ENCODE measurements around the gene RAB3IL1. TPM values are rescaled to one million over a fixed set of nuclear protein-coding genes. Genes with fewer than 3 reads are reported as not detected.

RAB3IL1 gene
- total RNA-seq, 4 donors from 2014 or later: 14.0 to 31.5 (median 14.2) TPM

DNA sequence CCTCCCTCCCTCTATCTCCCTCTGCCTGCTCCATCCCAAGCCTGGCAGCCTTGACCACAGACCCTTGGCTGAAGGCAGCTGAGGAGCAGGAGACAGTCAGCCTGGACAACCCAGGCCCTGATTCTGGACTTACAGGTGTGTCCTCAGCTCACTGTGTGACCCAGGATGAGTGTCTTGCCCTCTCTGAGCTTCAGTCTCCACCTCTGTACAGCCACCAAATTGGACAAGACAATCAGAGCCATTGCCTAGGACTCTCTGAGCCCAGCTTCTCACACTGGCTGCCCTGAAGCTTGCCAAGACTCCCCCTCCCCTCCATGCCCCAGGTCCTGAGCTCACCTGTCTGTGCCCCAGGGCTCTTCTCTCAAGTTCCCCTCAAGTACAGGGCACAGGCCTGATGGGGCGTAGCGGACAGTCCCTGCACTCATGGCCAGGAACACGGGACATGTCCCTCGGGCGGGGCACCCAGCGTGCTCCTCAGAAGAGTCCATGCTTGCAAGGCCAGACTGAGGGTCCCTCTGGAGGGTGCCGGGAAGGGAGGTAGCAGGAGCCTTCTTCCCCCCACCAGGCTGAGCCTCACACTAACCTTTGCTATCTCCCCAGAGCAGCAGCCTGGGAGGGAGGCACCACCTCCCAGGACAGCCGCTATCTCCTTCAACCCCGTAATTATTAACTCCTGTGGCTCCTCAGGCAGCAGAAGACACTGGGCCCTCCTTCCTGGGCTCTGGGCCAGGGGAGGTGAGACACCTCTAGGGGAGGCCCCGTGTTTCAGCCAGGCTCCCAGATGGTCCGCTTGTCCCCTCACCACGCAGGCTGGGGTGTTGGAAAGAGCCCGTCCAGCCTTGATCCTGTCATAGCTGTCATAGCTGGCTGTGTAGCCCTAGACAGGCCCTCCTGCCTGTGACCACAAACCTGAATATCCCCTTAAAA, 2.6 kb upstream of the RAB3IL1 start:
- H3K4me3 ChIP-seq: no peak overlapping the region
- intact Hi-C loops (cut with DNase I): no loop called here
- no peak for TF ChIP-seq CTCF (IDR thresholded peaks at IDR 0.05)
- TF ChIP-seq POLR2A (IDR thresholded peaks at IDR 0.05; ENCODE audit: low read depth): no peak
- no peak for TF ChIP-seq EP300 (IDR thresholded peaks at IDR 0.05)
- no peak for TF ChIP-seq POLR2AphosphoS5 (IDR thresholded peaks at IDR 0.05)
- peak; percentile 82 for DNase-seq (ENCODE audit: extremely low spot score)
- 67% methylated on average over 13 of the region's 13 CpGs for WGBS
- no peaks in the 10 kb centered on the region for H3K9me3 ChIP-seq
- H3K27ac ChIP-seq (replicated peaks in 1 of 4): peak overlapping the region; percentile 72 to 85 (median 76)
- no peaks in the 10 kb centered on the region for H3K36me3 ChIP-seq
- peaks cover 48 to 85% (median 78%) of the 10 kb centered on the region in 4 donors for H3K4me1 ChIP-seq
- peaks cover 0 to 20% (median 0%) of the 10 kb centered on the region in 4 donors for H3K27me3 ChIP-seq

- Histone ChIP-seq H3K9me3 (no peaks in the 10 kb centered on the region), H3K4me1 (peaks cover 48 to 87% (median 82%) of the 10 kb centered on the region in 4 donors), H3K4me3 (no peak overlapping the region), H3K27me3 (peaks cover 0 to 20% (median 0%) of the 10 kb centered on the region in 4 donors), H3K27ac (replicated peaks in 1 of 4) (peak overlapping the region; percentile 72 to 85 (median 76)), H3K36me3 (no peaks in the 10 kb centered on the region)
- WGBS: 66% methylated on average over 6 of the region's 6 CpGs
- TF ChIP-seq CTCF (IDR thresholded peaks at IDR 0.05) (no peak), POLR2AphosphoS5 (IDR thresholded peaks at IDR 0.05) (no peak), EP300 (IDR thresholded peaks at IDR 0.05) (no peak), POLR2A (IDR thresholded peaks at IDR 0.05; ENCODE audit: low read depth) (no peak)
- intact Hi-C loops (cut with DNase I): no loop called here
- DNase-seq (ENCODE audit: extremely low spot score): no peak
Observed at GRCh38 chr11:61918938-61919704, 1.8 kb upstream of the RAB3IL1 start.

DNA sequence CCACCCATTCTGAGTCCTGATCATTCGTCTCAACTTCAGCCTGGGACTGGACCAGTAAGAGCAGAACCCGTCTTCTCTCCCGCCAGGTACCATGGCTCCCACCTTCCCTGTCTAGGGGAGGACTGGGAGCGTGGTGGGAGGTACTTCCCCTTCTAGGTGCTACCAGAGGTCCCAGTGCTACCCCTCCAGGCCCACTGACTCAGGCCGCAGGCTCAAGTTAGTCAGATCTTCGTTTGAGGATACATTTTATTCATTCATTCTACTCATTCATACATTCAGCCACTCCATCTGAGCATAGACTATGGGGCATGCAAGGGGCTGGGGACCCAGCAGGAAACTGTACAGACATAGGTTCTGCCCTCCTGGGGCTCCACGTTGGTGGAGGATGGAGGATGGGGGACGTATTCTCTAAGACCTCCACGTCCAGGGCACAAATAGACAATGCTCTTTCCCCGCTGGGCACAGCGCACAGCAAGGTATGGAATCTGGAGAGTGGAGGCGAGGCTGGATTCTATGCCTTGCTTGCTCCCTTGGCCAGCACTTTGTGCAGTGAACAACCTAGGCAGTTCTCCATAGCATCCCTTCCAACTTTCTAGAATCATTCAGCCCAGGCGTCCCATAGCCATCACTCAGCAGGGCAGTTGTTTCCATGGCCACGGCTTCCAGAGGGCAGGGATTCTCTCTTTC, 1.0 kb upstream of the RAB3IL1 start:
- intact Hi-C loops (cut with DNase I): no loop called here
- Histone ChIP-seq H3K9me3 (no peaks in the 10 kb centered on the region), H3K36me3 (no peaks in the 10 kb centered on the region), H3K27me3 (peaks cover 0 to 20% (median 0%) of the 10 kb centered on the region in 4 donors), H3K4me3 (peak overlapping the region; percentile 71 to 91 (median 77)), H3K27ac (replicated peaks in 1 of 4) (peak overlapping the region; percentile 72 to 85 (median 76)), H3K4me1 (peaks cover 41 to 84% (median 82%) of the 10 kb centered on the region in 4 donors)
- TF ChIP-seq CTCF (IDR thresholded peaks at IDR 0.05) (no peak), POLR2AphosphoS5 (IDR thresholded peaks at IDR 0.05) (no peak), POLR2A (IDR thresholded peaks at IDR 0.05; ENCODE audit: low read depth) (no peak), EP300 (IDR thresholded peaks at IDR 0.05) (no peak)
- 79% methylated on average over 12 of the region's 14 CpGs for WGBS
- no peak for DNase-seq (ENCODE audit: extremely low spot score)

DNA sequence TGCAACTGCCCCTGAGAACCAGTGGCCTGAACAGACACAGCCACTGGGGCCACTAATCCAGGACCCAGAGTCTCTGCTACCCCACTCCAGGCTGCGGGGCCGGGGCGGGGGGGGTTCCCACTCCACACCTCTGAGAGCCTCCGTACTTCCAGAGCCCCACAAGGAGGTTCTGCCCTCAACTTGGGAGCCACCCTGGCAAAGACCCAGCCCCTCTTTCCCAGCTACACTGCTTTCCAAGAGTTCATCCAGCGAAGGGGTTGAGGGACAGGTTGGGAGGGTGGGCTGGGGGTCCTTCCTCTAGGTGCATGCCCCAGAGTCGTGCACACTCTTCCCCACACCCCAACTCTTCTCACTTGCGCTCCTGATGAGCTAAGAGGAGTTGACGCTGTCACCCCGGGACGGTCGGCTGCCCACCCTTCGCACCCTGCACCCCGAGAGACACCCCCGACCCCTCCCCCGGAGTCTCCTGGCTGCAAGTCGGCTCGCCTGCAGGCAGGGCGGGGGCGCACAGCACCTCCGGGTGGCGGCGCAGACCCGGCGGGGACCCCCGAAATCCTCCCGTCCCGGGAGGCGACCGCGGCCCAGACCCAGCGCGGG, 531 bp downstream of the RAB3IL1 start:
- intact Hi-C loops (cut with DNase I): no loop called here
- H3K4me1 ChIP-seq: peaks cover 31 to 84% (median 83%) of the 10 kb centered on the region in 4 donors
- no peaks in the 10 kb centered on the region for H3K9me3 ChIP-seq
- WGBS: 0% methylated on average over 2 of the region's 32 CpGs
- H3K27ac ChIP-seq (replicated peaks in 1 of 4): peak overlapping the region; percentile 72 to 85 (median 76)
- H3K27me3 ChIP-seq: peaks cover 0 to 20% (median 0%) of the 10 kb centered on the region in 4 donors
- peak overlapping the region; percentile 71 to 91 (median 77) for H3K4me3 ChIP-seq
- TF ChIP-seq EP300 (IDR thresholded peaks at IDR 0.05) (no peak), POLR2AphosphoS5 (IDR thresholded peaks at IDR 0.05) (no peak), POLR2A (IDR thresholded peaks at IDR 0.05; ENCODE audit: low read depth) (no peak), CTCF (IDR thresholded peaks at IDR 0.05) (no peak)
- no peak for DNase-seq (ENCODE audit: extremely low spot score)
- no peaks in the 10 kb centered on the region for H3K36me3 ChIP-seq
